Vagina (tissue), 2 donors: ENCODE measurements around the gene GRIN2A.

Experiments used
- CTCF ChIP-seq, 3 experiments: fragments of 450-650 bp in 2 of 3; fragments of 200-600 bp in 1 of 3; sonication (generic) in 1 of 3; IDR thresholded peaks; one replicate each; pipeline ENCODE4 v1.5.1; 2017 to 2019; ENCODE audit warnings: antibody characterized with exemption in 3 of 3, mild to moderate bottlenecking in 2 of 3, moderate library complexity in 2 of 3
- POLR2A ChIP-seq, 2 donors: fragments of 450-650 bp; IDR thresholded peaks; one replicate each; pipeline ENCODE4 v1.6.1; 2017; ENCODE audit warnings: antibody characterized with exemption in 2 of 2, mild to moderate bottlenecking in 2 of 2, moderate library complexity in 2 of 2
- POLR2AphosphoS5 ChIP-seq, 2 donors: sonication (generic); formaldehyde crosslinking; IDR thresholded peaks; one replicate each; pipeline ENCODE4 v1.9.0; 2017; ENCODE audit warnings: antibody characterized with exemption in 2 of 2, mild to moderate bottlenecking in 2 of 2, low read depth in 1 of 2; ENCODE audit not compliant: insufficient read depth in 1 of 2

GRCh38 chr16:9756434-9756833 lies 425.8 kb downstream of the GRIN2A start:
- TF ChIP-seq CTCF (IDR thresholded peaks at IDR 0.05) (no peak), POLR2A (IDR thresholded peaks at IDR 0.05) (no peak), POLR2AphosphoS5 (IDR thresholded peaks at IDR 0.05; ENCODE audit: insufficient read depth in 1 of 2, low read depth in 1 of 2) (no peak)
